OCI-LY7 (cell line): Measurements from ENCODE around the gene CACNA1I. TPM values are rescaled to one million over a fixed set of nuclear protein-coding genes. Genes with fewer than 3 reads are reported as not detected.

Experiments
- BruUV-seq: library from RNA; stranded (reverse); fragments of 400-500 nt; replicated peaks from 2 replicates; lab custom pipeline; 2021; lab: Mats Ljungman, UMichigan
- CTCF ChIA-PET: fragments of 300-600 bp; sonication (Branson Sonifier 250); formaldehyde crosslinking; loops from one replicate; lab custom pipeline; 2022; ENCODE audit warnings: antibody characterized with exemption; ENCODE audit not compliant: unreplicated experiment; lab: Charles Lee
- POLR2A ChIA-PET: fragments of 300-600 bp; sonication (Branson Sonifier 250); formaldehyde crosslinking; loops from one replicate; lab custom pipeline; 2022; ENCODE audit warnings: antibody characterized with exemption; lab: Charles Lee
- DNase-seq: peaks from one replicate; pipeline ENCODE4 v3.0.0-alpha.2; 2015; ENCODE audit warnings: low spot score
- H2AFZ ChIP-seq: fragments of 200-600 bp; sonication (generic), shearing (Covaris generic); 2 replicates; pipeline ENCODE4 v1.6.1; 2014; ENCODE audit warnings: mild to moderate bottlenecking, antibody characterized with exemption, low read length, moderate library complexity
- H3K27ac ChIP-seq: fragments of 200-600 bp; sonication (generic); 2 replicates; pipeline ENCODE4 v1.5.1; 2014; ENCODE audit warnings: mixed run types, low read depth, mild to moderate bottlenecking, moderate library complexity, low read length, inconsistent platforms; ENCODE audit not compliant: poor library complexity, severe bottlenecking
- H3K36me3 ChIP-seq: fragments of 200-600 bp; sonication (generic); 2 replicates; pipeline ENCODE4 v1.6.1; 2014; ENCODE audit warnings: mild to moderate bottlenecking, antibody characterized with exemption, low read length, moderate library complexity, mixed read lengths; ENCODE audit not compliant: insufficient read depth
- H3K4me1 ChIP-seq: fragments of 200-600 bp; sonication (generic); 2 replicates; pipeline ENCODE4 v1.5.1; 2014; ENCODE audit warnings: mild to moderate bottlenecking, low read length; ENCODE audit not compliant: insufficient read depth, poor library complexity, severe bottlenecking
- H3K4me2 ChIP-seq: fragments of 200-600 bp; sonication (generic); 2 replicates; pipeline ENCODE4 v1.6.1; 2014; ENCODE audit warnings: mild to moderate bottlenecking, low read length
- H3K4me3 ChIP-seq: fragments of 200-600 bp; sonication (generic); 2 replicates; pipeline ENCODE4 v1.5.1; 2014; ENCODE audit warnings: mild to moderate bottlenecking, low read depth, low read length; ENCODE audit not compliant: poor library complexity, severe bottlenecking
- H3K79me2 ChIP-seq: fragments of 200-600 bp; sonication (generic); 2 replicates; pipeline ENCODE4 v1.6.1; 2016; ENCODE audit warnings: low read depth, mild to moderate bottlenecking, low read length, moderate library complexity, mixed read lengths; ENCODE audit not compliant: insufficient read depth
- H3K9me2 ChIP-seq: fragments of 200-600 bp; sonication (generic); 2 replicates; pipeline ENCODE4 v1.6.1; 2016; ENCODE audit warnings: mild to moderate bottlenecking, low read length, mixed read lengths; ENCODE audit not compliant: insufficient read depth
- H3K9me3 ChIP-seq: fragments of 200-600 bp; sonication (generic); 2 replicates; pipeline ENCODE4 v1.6.1; 2014; ENCODE audit warnings: mild to moderate bottlenecking, mixed run types, low read length, mixed read lengths
- H4K20me1 ChIP-seq: fragments of 200-600 bp; sonication (generic); 2 replicates; pipeline ENCODE4 v1.6.1; 2014; ENCODE audit warnings: mild to moderate bottlenecking, antibody characterized with exemption, low read length, moderate library complexity, mixed read lengths; ENCODE audit not compliant: insufficient read depth
- EZH2phosphoT487 ChIP-seq: fragments of 200-600 bp; sonication (generic); IDR thresholded peaks from 2 replicates; pipeline ENCODE4 v1.6.1; 2018; ENCODE audit warnings: low read depth, borderline replicate concordance, mild to moderate bottlenecking, mixed run types, antibody characterized with exemption, low read length, moderate library complexity, mixed read lengths
- intact Hi-C: fragments of 100-400 bp; cut with micrococcal nuclease; formaldehyde crosslinking; loops from one replicate; pipeline ENCODE4 v1.10.0; 2022; ENCODE audit not compliant: unreplicated experiment
- total RNA-seq, 2 experiments: library from RNA; depleted of rRNA in 1 of 2; stranded (reverse); fragments of >200 nt in 1 of 2; shearing (Covaris generic) in 1 of 2; gene quantifications; 2 replicates each; pipeline ENCODE4 v1.2.3, GENCODE V29; 2014 to 2022
- TF ChIP-seq, protein P1 (sequence below): fragments of 200-600 bp; sonication (generic); conservative IDR thresholded peaks from 2 replicates; pipeline ENCODE4 v1.5.1; 2014; ENCODE audit warnings: mild to moderate bottlenecking, antibody characterized with exemption, low read length, moderate library complexity, mixed read lengths

Gene CACNA1I
- total RNA-seq, 2 experiments from 2014 or later = 0.03 TPM; not detected in 1

DNA sequence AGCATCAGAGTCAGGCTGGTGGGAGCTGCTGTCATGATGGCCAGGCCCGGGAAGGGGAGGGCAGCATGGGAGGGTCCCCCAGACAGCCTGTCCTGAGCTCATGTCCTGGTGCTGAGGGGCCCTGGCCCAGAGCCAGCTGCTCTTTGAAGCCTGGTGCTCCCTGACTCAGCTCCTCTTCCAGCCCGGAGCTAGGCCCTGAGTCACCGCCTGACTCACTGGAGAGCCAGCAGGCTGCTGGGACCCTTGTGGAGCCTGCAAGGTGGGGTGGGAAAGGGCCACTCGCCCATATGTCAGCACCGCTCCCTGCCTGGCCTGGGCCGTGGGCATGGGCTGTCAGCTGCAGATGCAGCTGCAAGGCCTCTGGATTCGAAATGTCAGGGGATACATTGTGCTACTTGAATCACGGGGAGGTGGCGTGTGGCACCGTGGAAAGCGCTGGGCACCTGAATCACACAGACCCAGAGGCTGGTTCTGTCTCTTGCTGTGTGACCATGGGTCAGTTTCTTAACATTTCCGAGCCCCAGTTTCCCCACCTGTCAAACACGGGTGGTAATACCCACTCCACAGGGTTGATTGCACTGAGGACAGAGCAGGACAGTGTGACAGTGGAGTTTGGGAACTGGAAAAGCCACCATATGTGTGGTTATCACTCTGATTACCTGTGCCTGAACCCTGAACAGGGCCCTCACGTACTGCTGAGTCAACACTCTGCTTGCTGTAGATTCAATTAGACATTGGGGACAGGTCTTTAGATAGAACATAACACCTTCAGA, 4.4 kb downstream of the CACNA1I start:
- no peak overlapping the region for H3K4me3 ChIP-seq
- no peak overlapping the region for H3K27ac ChIP-seq
- no peaks in the 10 kb centered on the region for H4K20me1 ChIP-seq
- no peaks in the 10 kb centered on the region for H3K36me3 ChIP-seq
- no peaks in the 10 kb centered on the region for H3K9me2 ChIP-seq
- H3K79me2 ChIP-seq = no peaks in the 10 kb centered on the region
- POLR2A ChIA-PET = no interaction called here
- no TSS peak for BruUV-seq
- CTCF ChIA-PET = no interaction called here
- peaks cover 8% of the 10 kb centered on the region for H3K4me1 ChIP-seq
- H3K9me3 ChIP-seq = no peaks in the 10 kb centered on the region
- no peak overlapping the region for H3K4me2 ChIP-seq
- DNase-seq = no peak
- no peak overlapping the region for H2AFZ ChIP-seq
- intact Hi-C loops = no loop called here
- TF ChIP-seq, protein P1, sequence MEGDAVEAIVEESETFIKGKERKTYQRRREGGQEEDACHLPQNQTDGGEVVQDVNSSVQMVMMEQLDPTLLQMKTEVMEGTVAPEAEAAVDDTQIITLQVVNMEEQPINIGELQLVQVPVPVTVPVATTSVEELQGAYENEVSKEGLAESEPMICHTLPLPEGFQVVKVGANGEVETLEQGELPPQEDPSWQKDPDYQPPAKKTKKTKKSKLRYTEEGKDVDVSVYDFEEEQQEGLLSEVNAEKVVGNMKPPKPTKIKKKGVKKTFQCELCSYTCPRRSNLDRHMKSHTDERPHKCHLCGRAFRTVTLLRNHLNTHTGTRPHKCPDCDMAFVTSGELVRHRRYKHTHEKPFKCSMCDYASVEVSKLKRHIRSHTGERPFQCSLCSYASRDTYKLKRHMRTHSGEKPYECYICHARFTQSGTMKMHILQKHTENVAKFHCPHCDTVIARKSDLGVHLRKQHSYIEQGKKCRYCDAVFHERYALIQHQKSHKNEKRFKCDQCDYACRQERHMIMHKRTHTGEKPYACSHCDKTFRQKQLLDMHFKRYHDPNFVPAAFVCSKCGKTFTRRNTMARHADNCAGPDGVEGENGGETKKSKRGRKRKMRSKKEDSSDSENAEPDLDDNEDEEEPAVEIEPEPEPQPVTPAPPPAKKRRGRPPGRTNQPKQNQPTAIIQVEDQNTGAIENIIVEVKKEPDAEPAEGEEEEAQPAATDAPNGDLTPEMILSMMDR = no peak
- TF ChIP-seq EZH2phosphoT487 = no peak

DNA sequence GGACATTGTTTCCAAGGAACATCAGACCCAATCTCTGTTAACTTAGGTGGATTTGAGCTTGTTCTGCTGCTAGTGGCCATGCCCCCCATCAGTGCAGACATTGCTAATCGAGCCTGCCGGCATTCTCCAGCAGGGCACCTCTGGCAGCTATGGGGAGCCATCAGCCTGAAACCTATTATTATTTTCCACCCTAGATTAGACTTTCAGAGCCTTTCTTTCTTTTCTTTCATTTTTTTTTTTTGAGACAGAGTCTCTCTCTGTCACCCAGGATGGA, 4.9 kb downstream of the CACNA1I start:
- no peak for DNase-seq
- H3K79me2 ChIP-seq = no peaks in the 10 kb centered on the region
- no peaks in the 10 kb centered on the region for H4K20me1 ChIP-seq
- no peaks in the 10 kb centered on the region for H3K9me3 ChIP-seq
- no peak for TF ChIP-seq EZH2phosphoT487
- TF ChIP-seq, protein P1 = no peak
- H2AFZ ChIP-seq = no peak overlapping the region
- no peak overlapping the region for H3K27ac ChIP-seq
- H3K9me2 ChIP-seq = no peaks in the 10 kb centered on the region
- no peaks in the 10 kb centered on the region for H3K36me3 ChIP-seq
- CTCF ChIA-PET = no interaction called here
- BruUV-seq = no TSS peak
- H3K4me2 ChIP-seq = no peak overlapping the region
- peaks cover 7% of the 10 kb centered on the region for H3K4me1 ChIP-seq
- POLR2A ChIA-PET = no interaction called here
- H3K4me3 ChIP-seq = no peak overlapping the region
- intact Hi-C loops = no loop called here

DNA sequence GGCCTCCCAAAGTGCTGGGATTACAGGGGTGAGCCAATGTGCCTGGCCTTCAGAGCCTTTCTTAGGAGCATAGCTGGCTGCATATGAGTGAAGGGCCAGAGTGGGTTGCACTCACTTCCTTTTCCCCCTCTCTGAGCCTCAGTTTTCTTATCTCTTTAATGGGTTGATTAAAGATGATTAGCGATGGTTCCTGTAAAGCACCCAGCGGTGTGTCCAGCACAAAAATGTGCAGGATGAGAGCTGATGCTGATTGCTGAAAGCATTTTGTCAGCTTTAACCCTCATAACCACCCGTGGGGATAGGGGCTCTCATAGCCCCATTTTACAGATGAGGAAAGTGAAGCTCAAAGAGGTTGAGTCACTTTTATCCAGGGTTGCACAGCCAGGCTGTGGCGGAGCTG, 5.5 kb downstream of the CACNA1I start:
- no peaks in the 10 kb centered on the region for H3K79me2 ChIP-seq
- no peaks in the 10 kb centered on the region for H4K20me1 ChIP-seq
- CTCF ChIA-PET = no interaction called here
- peak overlapping the region; percentile 30; the same call in 1 of the 2 replicates for H3K4me2 ChIP-seq
- H3K9me2 ChIP-seq = no peaks in the 10 kb centered on the region
- BruUV-seq = no TSS peak
- no peaks in the 10 kb centered on the region for H3K9me3 ChIP-seq
- H2AFZ ChIP-seq = no peak overlapping the region
- no peak overlapping the region for H3K27ac ChIP-seq
- TF ChIP-seq, protein P1 = no peak
- no peak for TF ChIP-seq EZH2phosphoT487
- intact Hi-C loops = no loop called here
- POLR2A ChIA-PET = no interaction called here
- no peaks in the 10 kb centered on the region for H3K36me3 ChIP-seq
- H3K4me3 ChIP-seq = no peak overlapping the region
- H3K4me1 ChIP-seq = peaks cover 7% of the 10 kb centered on the region
- no peak for DNase-seq
